Hematopoietic multipotent progenitor cell (in vitro differentiated cells): ENCODE data around the gene PLA2G4E. TPM values are rescaled to one million over a fixed set of nuclear protein-coding genes. Genes with fewer than 3 reads are reported as not detected.

Experiments
- DNase-seq, 3 donors: peaks; one replicate each; pipeline ENCODE4 v3.0.0-alpha.2; 2011 to 2015; ENCODE audit warnings: low read depth in 2 of 3, low spot score in 2 of 3
- total RNA-seq: library from RNA; depleted of rRNA; stranded (reverse); fragments of >200 nt; gene quantifications from one replicate; pipeline ENCODE4 v1.2.3, GENCODE V29; 2012

Gene PLA2G4E
- total RNA-seq, 1 donor: not detected

DNA sequence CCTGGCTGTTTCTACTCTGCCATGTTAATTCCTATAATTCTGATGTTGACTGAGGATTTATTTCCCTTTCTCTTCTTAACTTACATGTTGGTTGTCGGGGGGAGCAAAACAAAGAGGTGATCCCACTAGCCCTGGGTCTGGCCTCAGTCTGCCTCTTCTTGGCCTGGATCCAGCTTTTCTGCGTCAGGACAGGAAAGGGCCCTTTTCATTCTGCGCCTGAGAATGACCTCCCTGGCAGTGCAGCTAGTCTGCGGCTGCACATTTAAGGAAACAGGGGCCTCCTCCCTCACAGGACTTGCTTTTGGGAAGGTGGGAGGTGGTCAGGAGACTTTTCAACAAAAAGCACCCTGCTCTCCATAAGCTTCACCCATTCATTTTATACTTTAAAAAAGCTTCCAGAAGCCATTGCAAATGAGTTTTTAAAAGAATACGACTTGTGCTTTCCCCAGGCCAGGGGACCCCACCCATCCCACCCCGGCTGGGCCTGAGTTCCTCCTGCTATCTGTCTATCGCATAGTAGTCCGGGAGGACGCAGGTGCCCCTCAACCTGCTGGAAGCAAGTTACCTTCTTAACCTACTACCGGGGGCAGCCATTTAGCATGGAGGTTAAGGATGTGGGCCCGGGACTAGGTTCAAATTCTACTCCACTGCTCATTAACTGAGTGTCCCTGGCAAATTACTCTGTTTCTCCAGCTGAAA is 27.2 kb downstream of the PLA2G4E start:
- DNase-seq: no peak

- no peak for DNase-seq
These were observed 28.0 kb downstream of the PLA2G4E start for GRCh38 chr15:41992803-41993190.

DNA sequence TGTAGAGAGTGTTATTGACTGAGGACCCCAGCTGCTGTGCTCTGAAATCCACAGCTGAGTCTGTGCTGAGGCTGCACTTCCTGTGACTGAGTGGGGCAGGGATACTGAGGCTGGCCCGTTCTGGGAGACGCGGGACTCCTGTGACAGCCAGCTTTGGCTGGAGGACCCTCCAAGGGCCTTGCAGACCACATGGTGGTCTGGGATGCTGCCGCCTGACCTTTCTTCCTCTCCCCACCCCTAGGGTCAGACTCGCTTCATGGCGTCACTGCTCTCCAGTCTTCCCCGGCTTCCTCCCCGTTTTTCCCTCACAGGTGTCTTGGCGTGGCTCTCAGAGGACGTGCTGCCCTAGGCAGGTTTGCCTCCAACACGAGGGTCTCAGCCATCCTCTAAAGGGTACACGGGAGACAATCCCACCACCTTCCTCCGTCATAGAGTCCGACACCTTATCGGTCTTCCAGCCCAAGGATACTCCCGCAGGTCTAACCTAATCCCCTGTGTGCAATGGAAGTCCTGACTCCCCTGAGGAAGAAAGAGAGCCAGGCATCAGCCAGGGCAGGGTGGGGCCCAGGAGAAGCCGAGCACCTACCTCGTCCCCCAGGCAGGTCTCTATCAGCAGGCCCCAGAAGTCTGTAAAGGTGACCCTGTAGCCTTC is 28.6 kb downstream of the PLA2G4E start:
- no peak for DNase-seq

DNA sequence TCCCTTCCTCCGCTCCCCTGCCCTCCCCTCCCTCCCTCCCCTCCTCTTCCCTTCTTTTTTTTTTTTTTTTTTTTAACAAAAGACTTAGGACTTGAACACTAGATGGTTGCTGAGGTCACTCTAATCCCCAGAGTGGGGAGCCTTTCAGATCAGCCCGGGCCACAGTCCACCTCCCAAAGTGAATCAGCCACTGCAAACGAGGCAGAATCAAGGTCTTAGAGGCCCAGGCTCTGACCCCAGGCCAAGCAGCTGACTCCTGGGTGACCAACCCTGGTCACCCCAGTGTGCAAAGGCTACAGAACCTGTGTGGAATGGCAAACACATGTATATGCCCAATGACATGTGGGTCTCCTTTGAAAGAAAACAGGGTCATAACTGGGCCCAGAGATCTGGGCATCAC is 30.2 kb downstream of the PLA2G4E start:
- no peak for DNase-seq

DNA sequence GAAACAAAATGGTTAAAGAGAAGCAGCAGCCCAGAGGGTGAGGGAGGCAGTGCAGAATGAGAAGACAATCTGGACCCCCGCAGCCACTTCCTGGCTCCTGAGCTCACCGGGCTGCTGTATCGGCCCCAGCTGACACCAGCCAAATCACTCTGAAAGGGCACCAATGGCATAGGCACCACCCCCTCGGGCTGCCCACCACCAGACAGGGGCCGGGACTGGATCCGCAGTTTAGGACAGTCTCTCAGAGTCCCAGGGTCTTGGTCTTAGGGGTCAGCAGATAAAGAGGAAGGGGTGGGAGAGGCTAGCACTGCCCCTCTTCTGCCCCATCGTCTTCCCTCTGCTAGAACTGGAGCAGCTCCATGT is 30.6 kb downstream of the PLA2G4E start:
- DNase-seq: no peak

- DNase-seq: peak; percentile 50 to 75 (median 57)
These were observed 31.1 kb downstream of the PLA2G4E start for GRCh38 chr15:41989573-41990242.

DNA sequence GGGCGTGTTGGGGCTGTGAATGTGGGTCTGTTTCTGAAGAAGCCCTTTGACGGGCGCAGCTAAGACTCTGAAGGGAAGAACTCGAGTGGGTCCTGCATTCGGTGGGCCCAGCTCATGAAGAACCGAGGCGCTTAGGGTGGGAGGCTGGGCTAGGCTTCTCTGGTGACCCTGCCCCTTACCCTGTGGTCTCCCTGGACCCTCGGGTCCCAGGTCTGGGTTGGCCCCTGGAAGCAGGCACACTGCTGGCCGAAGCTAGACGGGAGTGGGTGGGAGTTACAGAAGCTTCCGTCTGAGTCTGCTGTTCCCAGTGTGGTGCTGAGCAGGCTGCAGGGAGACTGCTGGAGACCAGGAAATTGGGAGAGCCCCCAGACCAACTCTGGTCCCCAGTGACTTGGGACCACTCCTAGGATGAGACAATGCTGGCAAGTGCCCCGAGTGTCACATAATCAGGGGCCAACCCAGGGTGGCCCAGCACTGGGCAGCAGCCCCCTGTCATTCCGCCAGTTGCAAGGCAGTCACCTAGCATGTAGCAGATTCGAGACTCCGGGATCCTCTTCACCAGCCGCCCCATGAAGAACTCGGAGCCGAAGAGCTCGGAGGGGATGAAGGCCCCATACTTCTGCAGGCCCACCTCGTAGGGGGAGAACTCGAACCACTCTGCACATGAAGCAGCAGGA is 31.8 kb downstream of the PLA2G4E start:
- DNase-seq: no peak

- DNase-seq: no peak
These were observed 32.9 kb downstream of the PLA2G4E start for GRCh38 chr15:41987925-41988275.

GRCh38 chr15:41987246-41987924 is 33.5 kb downstream of the PLA2G4E start:
- no peak for DNase-seq

- no peak for DNase-seq
These were observed 35.3 kb downstream of the PLA2G4E start for GRCh38 chr15:41985236-41986160.

GRCh38 chr15:41984622-41985021 is 36.2 kb downstream of the PLA2G4E start:
- no peak for DNase-seq

- no peak for DNase-seq
These were observed 36.9 kb downstream of the PLA2G4E start for GRCh38 chr15:41983621-41984571.

- DNase-seq: no peak
These were observed 37.6 kb downstream of the PLA2G4E start for GRCh38 chr15:41983221-41983620.

DNA sequence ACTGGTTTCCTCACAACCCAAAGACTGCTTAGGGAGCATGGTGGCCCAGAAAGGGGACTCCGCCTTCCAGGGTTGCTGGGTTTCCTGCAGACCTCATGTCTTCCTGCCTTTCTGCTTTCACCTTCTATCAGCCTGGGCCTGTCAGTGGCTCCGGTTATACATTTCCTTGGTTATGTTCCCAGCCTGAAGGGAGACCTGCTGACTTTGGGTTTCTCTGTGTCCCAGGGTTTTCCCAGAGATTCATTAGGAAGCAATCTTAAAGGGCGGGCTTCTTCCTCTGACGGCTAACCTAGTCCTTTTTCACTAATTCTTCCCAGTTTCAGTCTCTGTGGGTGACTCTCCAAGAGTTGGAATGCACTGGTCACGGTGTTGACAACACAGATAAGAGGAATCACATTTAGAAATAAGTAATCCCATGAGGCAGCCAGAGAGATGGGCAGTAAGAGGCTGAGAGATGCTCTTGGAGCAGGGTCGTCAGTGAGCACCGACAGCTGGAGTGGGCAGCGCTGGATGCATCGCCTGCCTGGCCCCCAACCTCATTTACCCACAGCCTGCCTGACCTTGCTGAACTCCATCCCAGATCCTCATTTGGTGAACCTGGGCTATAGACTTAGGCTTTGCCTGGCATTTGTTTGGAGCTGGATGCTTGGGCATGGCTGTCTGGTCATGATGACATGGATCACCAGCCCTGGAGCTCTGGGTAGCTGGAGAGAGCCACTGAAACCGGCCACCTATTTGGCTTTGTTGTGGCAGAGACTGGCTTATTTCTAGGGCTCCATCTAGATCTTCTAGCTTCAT is 38.5 kb downstream of the PLA2G4E start:
- no peak for DNase-seq

DNA sequence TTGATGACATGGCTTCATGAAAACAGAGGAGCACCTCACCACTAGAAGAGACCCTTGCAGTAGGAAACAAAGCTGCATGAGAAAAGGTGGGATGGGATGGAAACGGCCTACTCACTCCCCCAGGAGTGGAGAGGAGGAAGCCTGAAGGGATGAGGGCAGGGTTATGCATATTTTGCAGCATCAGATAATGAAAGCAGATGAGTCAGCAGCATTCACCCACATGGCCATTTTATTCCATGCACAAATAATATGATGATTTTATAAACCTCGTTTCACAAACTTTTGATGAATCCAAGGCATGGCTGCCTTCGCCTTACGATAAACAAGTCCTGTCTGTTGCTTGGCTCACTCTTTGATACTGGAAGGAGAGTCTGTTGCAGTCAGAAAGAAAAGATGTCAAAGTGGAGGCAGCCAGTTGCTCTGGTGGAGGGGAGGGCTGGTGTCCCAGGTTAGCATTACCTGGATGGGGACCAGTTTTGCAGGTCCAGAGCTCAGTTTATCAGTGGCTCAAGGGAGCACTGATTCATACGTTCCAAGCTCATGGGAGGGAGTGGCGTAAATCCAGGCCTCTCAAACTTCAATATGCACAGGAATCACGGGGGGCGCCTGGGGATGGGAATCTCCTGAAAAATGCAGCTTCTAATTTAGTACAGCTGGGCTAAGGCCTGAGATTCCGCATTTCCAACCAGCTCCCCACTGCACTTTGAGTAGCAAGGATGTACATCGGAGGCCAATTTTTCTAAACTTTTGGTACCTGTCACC is 39.3 kb downstream of the PLA2G4E start:
- no peak for DNase-seq

DNA sequence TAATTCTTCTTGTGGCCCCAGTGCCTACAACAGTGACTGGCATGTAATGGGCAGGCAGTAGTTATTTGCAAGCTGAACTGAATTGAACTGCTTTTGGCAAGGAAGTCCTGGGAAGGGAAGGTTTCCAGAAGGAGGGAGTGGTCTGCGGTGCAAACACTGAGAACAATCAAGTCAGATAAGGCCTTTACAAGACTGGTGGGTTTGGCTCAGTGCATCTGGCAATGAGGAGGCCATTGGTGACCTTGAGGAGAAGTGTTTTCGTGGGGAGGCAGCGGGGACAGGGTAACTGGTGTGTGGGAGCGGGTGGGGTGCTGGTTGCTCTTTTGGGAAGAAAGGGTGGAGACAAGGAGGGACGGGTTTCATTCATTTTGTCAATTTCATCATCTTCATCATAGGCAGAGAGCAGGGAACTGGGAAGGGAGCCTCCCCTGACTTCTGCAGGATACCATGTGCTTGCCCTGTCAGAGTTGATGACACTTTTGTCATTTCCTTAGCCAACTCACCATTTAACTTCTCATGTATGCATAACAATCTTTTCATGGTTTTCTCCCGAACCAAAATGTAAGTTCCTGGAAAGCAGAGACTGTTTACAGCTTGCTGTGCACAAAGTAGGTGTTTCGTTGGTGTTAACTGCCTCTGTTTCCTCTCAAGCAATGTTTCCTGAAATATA is 40.1 kb downstream of the PLA2G4E start:
- DNase-seq: no peak
